ENCODE measurements around the gene PCCA.

- TF ChIP-seq POLR2A (IDR thresholded peaks at IDR 0.05; ENCODE audit: low read depth) (no peak), EP300 (IDR thresholded peaks at IDR 0.05) (no peak), CTCF (IDR thresholded peaks at IDR 0.05) (no peak)
Measured at GRCh38 chr13:100529666-100530377, 440.9 kb downstream of the PCCA start.

All from esophagus muscularis mucosa (tissue), 4 donors.